ENCODE measurements around the gene PROC. TPM values are rescaled to one million over a fixed set of nuclear protein-coding genes. Genes with fewer than 3 reads are reported as not detected.

PROC gene
- 0.14 TPM for polyA plus RNA-seq (2013, experiment 1 of 2; ENCODE audit: insufficient read length)
- polyA plus RNA-seq (2013, experiment 2 of 2; ENCODE audit: insufficient read length): 0.80 TPM

- no peak for DNase-seq
Measured at GRCh38 chr2:127418300-127419111, at the start of gene PROC. PROC (plus strand) TSS chr2:127418427; CDS start chr2:127419943, 1,516 bp downstream.

GRCh38 chr2:127370010-127370409 lies 48.2 kb upstream of the PROC start:
- DNase-seq: no peak

GRCh38 chr2:127371037-127371436 lies 47.2 kb upstream of the PROC start:
- no peak for DNase-seq

GRCh38 chr2:127373362-127374083 lies 44.7 kb upstream of the PROC start:
- no peak for DNase-seq

- DNase-seq: no peak
Measured at GRCh38 chr2:127376257-127376656, 42.0 kb upstream of the PROC start.

GRCh38 chr2:127377262-127377661 lies 41.0 kb upstream of the PROC start:
- peak; percentile 39 for DNase-seq

GRCh38 chr2:127378720-127379119 lies 39.5 kb upstream of the PROC start:
- no peak for DNase-seq

- DNase-seq: no peak
Measured at GRCh38 chr2:127379712-127380355, 38.4 kb upstream of the PROC start.

- no peak for DNase-seq
Measured at GRCh38 chr2:127381762-127382161, 36.5 kb upstream of the PROC start.

- DNase-seq: no peak
Measured at GRCh38 chr2:127382831-127383230, 35.4 kb upstream of the PROC start.

GRCh38 chr2:127384529-127384928 lies 33.7 kb upstream of the PROC start:
- DNase-seq: no peak

GRCh38 chr2:127386246-127386645 lies 32.0 kb upstream of the PROC start:
- no peak for DNase-seq

- DNase-seq: peak; percentile 92
Measured at GRCh38 chr2:127386764-127387654, 31.2 kb upstream of the PROC start.

GRCh38 chr2:127387655-127388422 lies 30.4 kb upstream of the PROC start, which contains the start of gene MAP3K2:
MAP3K2 (minus strand) TSS chr2:127387975; CDS start chr2:127343129, 44,846 bp downstream.
- DNase-seq: peak; percentile 94

GRCh38 chr2:127388423-127389164 lies 29.6 kb upstream of the PROC start:
- DNase-seq: peak; percentile 17

GRCh38 chr2:127389778-127390435 lies 28.3 kb upstream of the PROC start:
- DNase-seq: no peak

- DNase-seq: no peak
Measured at GRCh38 chr2:127392133-127392827, 25.9 kb upstream of the PROC start.

- no peak for DNase-seq
Measured at GRCh38 chr2:127392828-127393578, 25.2 kb upstream of the PROC start.
